SIG-M5 treated with dmso at 0.1 percent for 504 hours (cell line): ENCODE results near the gene ADK.

ENCODE experiments used
- DNase-seq: peaks from one replicate; lab custom pipeline; 2025; ENCODE audit not compliant: unreplicated experiment; lab: John Stamatoyannopoulos, UW

ADK gene

DNA sequence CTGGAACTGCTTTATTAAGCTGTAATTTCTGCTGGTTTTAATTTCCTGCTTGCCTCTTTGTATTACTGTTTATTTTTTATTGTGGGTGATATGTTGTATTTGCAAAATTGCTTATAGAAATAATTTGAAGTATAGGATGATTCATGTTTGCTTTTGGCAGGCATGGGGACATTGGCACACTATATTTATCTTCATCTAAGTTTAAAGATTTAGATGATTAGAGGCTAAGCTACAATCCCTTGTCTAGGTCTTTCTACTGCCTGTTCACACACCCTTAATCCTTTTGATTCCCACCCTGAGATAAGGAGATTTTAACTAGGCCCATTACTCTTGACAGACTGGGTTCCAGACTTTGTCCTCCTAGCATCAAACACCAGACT lies 492.6 kb downstream of the ADK start:
- no peak for DNase-seq

DNA sequence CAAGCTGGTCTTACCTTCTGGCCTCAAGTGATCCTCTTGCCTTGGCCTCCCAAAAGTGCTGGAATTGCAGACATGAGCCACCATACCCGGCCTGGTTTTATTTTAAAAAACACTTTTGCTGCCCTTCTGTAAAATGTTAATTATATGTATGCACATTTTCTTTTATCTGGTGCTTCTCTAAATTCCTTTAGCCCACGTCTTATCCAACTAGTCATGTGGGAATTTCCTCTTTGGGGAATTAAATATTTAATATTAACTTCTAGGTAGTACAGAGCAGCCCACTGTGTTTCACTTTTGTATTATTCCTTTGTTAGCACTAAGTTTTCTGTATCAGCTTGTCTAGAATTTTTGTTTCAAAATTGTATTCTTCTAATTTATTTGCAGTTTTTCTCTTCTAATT lies 493.7 kb downstream of the ADK start:
- no peak for DNase-seq

GRCh38 chr10:74645692-74646091 lies 494.7 kb downstream of the ADK start:
- no peak for DNase-seq

- DNase-seq: no peak
These were observed 499.6 kb downstream of the ADK start for GRCh38 chr10:74650613-74651012.

- no peak for DNase-seq
These were observed 500.5 kb downstream of the ADK start for GRCh38 chr10:74651565-74651964.

DNA sequence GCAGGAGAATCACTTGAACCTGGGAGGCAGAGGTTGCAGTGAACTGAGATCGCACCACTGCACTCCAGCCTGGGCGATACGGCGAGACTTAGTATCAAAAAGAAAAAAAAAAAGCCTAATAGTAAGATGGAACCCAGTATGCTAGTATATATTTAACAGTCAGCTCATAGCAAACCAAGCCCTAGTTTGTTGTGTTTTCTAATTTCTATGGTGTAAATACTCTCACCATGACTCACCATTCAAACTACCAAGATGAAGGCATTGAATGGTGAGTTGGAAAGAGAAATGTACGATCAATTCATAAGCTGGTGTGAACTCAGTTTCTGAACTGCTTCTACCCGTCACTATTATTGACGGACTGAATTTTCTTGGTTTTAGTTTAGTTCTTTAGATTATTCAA lies 501.6 kb downstream of the ADK start:
- DNase-seq: no peak

DNA sequence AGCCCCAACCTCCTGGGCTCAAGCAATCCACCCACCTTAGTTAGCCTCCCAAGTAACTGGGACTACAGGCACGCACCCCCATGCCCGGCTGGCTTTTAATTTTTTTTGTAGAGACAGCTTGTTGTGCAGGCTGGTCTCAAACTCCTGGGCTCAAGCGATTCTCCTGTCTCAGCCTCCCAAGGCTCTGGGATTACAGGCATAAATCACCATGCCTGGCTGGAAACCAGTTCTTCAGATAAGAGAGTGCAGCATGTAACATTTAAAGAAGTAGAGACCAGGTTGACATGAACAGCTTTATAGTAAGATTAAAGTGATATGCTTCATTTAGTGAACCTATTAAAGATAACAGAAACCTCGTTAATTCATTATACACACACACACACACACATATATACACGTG lies 507.5 kb downstream of the ADK start:
- DNase-seq: no peak

DNA sequence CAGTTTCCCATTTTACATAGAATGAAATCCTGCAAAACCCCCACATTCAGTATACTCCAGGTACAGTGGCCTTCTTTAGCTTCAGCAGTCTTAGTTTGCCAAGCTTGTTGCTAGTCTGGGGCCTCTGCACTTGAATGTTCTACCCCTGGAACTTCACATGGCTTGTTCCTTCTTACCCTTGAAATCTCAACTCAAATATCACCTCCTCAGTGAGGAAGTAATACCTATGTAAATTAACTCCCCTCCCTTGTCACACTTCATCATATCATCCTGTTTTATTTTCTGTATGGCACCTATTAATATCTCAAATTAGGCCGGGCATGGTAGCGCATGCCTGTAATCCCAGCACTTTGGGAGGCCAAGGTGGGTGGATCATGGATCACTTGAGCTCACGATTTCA lies 511.6 kb downstream of the ADK start:
- no peak for DNase-seq

GRCh38 chr10:74669210-74669609 lies 518.2 kb downstream of the ADK start:
- no peak for DNase-seq

DNA sequence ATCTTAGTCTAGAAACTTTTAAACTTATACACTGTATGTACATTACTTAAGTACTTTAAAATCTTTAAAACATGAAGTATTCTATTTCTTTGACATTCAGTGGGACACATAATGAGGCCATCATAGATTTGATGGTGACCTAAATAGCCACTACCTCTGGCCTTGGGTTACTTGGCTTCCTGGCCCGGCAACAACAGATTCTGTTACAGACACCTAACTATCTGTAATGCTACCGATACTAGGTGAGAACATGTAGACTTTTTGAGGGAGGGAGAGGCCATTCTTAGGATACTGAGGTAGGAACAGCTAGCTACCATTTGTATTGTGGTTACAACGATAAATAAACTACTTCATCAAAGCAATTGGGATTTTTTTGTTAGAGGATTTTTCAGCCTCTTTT lies 520.7 kb downstream of the ADK start:
- DNase-seq: no peak

DNA sequence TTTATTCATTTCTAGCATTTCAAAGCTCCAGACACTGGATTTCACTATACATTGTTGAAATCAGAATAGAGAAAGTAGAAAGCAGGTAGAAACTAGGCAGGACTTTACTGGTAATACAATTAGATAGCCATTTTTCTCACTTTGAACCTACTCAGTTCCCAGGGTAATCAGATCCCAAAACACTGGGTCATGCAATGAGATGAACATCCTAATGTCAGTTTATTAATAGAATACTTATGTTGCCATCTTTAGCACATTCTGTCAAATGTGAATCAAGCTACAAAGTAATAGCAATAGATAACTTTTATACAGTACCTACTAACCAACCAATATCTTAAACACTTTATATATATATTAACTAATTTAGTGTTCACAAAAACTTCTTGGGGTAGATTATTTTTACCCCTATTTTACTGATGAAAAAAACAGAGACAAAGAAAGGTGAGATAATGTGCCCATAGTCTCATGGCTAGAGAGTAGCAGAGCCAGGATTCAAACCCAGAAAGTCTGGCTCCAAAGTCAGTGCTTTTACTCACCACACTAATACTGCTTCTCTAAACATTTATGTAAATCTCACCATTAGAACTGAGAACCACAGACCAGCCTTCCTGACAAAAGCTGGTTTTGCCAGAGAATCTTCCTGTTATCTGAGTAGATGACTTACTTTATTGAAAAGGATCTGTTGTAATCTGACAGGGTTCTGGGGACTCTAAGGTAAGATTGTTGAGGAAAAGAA lies 521.6 kb downstream of the ADK start:
- no peak for DNase-seq

DNA sequence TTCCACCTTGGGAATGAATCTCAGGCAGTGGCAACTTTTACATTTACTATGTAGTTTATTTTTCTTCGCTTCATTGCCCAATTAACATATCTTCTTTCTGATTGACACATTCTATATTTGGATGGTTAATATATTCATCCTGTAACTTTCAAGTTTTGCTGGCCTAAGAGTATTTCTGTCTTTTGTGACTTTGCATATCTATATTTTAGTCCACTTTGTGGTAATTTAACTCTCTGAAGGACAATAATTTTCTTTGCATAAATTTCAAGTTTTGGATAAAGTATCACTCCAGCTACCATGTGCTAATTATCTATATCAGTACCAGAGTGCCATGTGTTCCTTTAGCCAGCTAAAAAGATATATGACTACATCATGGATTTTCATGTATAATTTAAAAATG lies 523.9 kb downstream of the ADK start:
- no peak for DNase-seq

DNA sequence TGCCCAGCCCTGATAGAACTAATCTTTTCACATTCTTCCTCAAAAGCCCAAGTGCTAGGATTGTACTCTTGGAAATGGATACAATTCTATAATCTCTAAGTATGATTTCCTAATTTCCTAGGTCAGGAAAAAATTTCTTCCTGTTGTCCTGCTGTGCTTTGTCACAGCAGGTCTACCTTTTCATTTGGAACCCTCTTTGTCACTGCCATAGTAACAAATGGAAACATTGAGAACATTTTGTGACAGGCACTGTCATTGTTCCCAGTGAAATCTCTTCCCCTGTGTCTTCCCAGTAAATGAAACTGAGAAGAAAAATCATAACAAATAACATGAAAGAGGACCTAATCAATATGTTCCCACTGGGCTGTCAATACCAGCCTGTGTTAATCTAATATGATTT lies 524.5 kb downstream of the ADK start:
- no peak for DNase-seq

DNA sequence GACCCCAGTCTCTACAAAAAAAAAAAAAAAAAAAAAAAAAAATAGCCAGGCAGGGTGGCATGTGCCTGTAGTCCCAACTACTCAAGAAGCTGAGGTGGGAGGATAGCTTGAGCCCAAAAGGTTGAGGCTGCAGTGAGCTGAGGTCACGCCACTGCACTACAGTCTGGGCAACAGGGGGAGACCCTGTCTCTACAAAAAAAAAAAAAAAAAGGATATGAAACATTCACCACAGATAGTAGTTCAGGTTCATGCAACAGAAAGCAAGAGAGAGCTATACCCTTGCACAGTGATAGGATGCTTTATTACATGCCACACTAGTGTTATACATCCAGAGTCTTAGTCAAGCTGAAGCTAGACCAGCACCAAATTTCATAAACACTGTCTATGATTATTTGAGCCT lies 526.9 kb downstream of the ADK start:
- no peak for DNase-seq

DNA sequence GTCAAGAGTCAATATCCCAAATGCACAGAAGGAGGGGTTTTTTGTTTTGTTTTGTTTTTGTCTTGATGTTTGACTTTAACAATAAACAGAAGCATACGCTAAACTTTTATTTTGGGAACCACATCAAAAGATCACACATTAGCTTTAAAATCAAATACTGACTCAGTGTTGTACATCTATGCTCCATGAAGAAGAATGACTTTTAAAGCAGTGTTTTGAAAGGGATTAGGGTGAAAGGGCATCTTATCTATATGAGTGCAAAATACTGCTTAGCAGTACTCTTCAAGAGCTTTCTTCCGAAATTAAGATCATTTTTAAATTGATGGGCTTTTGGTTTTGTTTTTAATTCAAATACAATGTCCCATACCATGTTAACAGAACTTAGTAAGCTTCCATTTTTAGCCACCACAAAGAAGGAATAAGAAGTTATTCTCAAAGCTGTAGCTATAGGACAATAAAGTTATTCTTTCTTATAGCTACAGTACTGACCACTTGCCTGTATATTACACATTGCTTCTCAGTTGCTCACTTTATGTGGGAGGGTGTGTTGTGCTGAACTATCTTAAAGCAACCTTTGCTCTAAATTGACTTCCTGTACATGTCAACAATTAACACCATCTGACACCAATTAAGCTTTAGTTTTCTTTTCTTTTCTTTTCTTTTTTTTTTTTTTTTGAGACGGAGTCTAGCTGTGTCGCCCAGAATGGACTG lies 531.1 kb downstream of the ADK start:
- DNase-seq: no peak

- DNase-seq: peak; percentile 7
These were observed 532.0 kb downstream of the ADK start for GRCh38 chr10:74683067-74683466.

DNA sequence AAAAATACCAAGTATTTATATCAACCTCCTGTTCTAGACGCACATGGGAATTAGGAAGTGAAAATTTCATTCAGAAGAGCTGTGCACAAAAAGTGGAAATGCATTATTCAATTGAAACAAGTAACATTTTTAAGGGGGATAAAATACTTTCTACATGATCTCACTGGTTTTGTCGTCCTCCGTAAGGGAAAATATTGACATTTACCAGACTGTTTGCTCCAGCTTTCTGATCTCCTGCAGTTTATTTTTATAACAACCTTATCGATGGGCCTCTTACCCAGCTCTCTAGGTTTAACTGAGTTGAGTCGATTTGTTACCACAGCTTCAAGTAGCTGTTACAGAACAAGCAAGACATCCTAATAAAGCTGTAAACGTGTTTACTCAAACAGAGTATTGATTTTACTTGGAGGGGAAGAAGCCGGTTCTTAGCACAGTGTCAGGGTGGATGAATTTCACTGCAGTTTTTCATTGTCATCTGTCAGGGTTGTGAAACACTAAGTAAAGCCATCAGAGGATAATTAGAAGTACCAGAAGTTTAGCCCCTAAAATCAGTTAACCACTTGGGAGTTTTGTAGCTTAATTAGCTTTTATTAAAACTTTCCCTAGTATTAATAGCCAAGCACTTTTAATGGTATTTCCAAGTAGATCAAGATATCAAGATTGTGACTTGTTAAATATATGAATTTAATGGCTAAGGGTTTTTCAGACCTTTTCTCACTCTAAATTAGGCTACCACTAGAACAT lies 532.8 kb downstream of the ADK start:
- DNase-seq: no peak

GRCh38 chr10:74684462-74684861 lies 533.4 kb downstream of the ADK start:
- DNase-seq: no peak

DNA sequence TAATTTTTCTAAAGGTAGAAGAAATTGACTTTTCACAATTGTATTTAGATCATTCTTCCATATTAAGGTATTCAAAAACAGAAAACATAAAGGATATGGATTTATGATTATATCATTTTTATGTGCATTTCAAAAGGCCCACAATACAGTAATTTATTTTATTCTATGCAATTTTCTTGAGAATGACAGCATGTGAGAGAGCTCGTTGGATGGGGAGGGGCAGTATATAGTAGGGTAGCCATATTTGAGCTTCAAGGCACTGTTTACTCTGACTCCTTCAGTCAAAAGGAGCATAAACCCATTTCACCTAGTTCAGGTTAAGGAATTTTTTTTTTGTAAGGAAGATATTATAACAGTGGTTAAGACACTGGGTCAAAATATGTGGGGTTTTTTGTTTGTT lies 534.5 kb downstream of the ADK start:
- no peak for DNase-seq

GRCh38 chr10:74690393-74690792 lies 539.4 kb downstream of the ADK start:
- no peak for DNase-seq

GRCh38 chr10:74691164-74691563 lies 540.1 kb downstream of the ADK start:
- DNase-seq: no peak
